Endothelial cell of hepatic sinusoid (primary cell): ENCODE measurements around the gene PRDM2.

Experiments
- in situ Hi-C: cut with HindIII; loops from 2 replicates; pipeline ENCODE4 v1.10.0; 2017; ENCODE audit warnings: low sequenced_read_pairs

PRDM2 gene

DNA sequence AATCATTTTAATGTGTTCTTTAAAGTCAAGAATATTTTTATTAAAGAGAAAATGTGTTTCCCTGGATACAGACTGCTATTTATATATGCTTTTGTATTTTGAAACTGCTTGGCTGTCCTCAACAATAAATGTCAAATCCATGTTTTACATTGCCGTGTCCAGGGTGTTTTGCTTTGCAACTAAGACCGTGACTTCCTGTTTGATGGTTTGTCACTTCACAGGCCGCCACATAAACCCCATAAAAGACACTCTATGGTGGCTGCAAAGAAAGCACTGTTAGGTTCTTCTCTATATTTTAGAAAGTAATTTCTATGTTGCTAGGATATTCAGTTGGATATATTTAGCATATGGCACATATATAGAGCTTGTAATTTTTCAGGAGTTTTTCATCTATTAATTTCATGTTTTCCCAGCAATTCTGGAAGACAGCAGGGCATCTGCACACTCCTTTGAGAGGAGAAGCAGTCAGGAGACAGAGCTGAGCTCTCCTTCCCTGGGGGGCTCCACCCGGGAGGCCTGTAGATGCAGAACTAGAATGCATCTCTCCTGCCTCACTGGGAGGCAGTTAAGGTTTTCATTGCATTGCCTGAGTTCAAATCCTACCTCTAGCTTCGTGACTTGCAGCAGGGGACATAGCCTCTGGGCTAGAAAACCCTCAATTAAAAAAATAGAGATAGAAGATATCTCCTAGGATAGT lies 33.1 kb downstream of the PRDM2 start:
- in situ Hi-C loops = no loop called here

GRCh38 chr1:13733711-13734110 lies 33.7 kb downstream of the PRDM2 start:
- in situ Hi-C loops = no loop called here

- in situ Hi-C loops = no loop called here
These were observed 35.4 kb downstream of the PRDM2 start for GRCh38 chr1:13735168-13735930.

GRCh38 chr1:13737398-13737797 lies 37.4 kb downstream of the PRDM2 start:
- in situ Hi-C loops = no loop called here

GRCh38 chr1:13746342-13746741 lies 46.4 kb downstream of the PRDM2 start:
- in situ Hi-C loops = no loop called here

DNA sequence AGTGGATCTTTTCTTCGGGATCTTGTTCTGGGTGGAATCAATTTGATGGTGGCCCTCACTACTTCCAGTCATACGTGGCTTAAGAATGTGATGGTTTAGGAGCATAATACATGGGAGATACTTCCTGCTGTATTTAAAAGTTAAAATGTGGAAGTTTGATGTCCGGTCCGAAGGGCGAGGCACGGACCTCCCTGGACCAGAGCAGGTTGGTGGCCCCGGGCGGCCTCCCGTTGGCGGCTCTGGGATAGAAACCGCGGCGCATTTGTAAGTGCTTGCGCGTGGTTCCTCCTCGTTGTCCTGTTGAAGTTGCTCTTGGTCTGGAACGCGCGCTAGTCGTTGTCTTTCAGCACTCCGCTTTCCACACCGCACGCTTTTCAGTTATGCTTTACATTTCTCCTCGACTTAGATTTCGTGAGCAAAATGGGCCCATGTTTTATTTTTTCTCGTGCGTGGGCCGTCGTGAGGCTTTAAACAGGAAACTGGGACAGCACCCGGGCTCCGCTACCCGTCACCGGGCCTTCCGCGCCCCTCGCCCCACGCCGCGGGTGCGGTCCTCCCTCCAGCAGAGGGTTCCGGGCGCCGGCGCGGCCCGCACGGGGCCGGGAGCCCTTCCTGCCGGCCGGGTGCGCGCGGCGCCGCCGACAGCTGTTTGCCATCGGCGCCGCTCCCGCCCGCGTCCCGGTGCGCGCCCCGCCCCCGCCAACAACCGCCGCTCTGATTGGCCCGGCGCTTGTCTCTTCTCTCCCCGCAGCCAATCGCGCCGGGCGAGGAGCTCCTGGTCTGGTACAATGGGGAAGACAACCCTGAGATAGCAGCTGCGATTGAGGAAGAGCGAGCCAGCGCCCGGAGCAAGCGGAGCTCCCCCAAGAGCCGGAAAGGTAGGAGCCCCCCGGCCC lies 48.9 kb downstream of the PRDM2 start:
- in situ Hi-C loops = no loop called here

DNA sequence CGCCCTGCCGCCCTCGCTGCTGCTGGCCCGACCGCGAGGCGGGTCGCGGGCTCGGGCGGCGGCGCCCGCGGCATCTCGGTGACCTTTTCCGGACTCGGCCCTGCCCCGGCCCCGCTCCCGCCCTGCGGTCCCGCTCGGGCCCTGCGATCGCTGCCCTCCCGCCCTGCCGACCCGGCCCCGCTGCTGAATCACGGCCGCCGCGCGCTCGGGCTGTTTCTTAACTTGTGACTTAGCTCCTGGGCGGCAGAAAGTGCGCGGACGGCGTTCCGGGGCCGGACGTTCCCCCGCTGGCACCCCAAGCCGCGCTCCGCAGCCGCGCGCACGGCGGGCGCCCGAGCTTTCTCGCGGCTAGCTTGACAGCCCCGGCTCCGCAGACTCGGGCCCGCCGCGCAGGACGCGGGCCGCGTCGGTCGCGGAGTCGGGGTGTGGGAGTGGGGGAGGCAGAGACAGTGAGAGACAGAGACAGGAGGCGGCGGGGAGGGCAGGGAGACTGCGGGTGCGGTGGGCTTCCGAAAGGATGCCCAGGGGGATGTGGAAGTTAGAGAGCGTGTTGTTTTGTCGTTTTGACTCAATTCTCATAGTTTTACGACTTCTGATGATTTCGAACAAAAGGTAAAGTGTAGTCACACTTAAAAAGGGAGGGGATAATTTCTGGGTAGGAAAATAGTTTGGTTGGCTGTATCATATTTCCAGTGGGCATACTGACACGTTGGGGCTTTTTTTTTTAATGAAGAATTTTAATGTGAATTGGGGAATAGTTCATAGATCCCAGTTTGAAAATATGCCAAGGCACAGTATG lies 49.8 kb downstream of the PRDM2 start:
- in situ Hi-C loops = no loop called here

DNA sequence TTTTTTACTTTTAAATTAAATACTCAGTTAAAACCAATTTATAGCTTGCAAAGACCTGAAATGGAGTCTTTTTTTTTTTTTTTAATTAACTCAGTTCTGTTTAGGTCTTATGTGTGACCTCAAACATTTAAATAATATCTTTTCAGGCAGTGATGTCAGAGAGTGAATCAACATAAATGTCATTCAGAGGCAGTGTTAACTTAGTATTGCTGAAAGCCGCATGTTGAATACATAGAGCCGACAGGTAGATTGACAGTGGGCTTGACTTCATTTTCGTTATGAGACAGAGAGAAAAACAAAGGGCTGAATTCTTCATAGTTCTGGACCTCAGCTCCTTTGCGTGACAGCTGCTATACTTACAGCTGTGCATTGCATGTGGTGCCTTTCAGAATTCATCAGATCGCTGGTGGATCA lies 51.5 kb downstream of the PRDM2 start:
- in situ Hi-C loops = no loop called here

DNA sequence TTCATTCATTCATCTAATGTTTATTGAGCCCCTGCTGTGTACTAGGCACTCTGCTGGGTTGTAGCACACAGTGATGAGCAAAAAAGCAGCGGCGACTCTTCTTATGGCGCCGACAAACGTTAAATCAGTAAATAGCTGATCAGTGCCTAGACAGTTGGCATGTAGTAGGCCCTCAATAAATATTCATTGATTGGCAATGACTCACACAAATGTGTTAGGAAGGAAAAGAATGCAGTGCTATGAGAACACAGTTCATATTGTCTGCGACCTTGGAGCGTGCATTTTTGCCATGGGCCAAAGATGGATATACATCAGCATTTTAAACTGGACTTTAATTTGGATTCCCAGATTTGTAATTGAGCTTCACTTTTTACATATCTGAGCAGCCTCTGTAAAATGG lies 52.0 kb downstream of the PRDM2 start:
- in situ Hi-C loops = no loop called here

DNA sequence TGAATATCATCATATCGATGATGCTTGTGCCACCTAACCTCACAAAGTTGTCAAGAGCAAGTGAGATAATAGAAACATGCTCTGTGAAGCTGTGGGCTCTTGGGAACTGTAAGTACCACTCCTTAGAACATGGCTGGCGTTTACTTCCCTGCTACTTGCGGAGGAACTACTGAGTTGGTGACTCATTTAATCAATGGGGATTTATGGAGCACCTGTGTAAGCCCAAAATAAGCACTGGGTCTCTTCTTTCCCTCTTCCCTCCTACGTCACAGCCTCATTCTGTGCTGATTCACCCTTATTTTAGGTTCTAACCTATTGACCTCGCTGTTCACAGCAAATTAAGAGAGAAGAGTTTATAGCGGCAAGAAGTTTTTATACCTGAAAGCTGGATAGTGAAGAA lies 52.9 kb downstream of the PRDM2 start:
- in situ Hi-C loops = no loop called here

DNA sequence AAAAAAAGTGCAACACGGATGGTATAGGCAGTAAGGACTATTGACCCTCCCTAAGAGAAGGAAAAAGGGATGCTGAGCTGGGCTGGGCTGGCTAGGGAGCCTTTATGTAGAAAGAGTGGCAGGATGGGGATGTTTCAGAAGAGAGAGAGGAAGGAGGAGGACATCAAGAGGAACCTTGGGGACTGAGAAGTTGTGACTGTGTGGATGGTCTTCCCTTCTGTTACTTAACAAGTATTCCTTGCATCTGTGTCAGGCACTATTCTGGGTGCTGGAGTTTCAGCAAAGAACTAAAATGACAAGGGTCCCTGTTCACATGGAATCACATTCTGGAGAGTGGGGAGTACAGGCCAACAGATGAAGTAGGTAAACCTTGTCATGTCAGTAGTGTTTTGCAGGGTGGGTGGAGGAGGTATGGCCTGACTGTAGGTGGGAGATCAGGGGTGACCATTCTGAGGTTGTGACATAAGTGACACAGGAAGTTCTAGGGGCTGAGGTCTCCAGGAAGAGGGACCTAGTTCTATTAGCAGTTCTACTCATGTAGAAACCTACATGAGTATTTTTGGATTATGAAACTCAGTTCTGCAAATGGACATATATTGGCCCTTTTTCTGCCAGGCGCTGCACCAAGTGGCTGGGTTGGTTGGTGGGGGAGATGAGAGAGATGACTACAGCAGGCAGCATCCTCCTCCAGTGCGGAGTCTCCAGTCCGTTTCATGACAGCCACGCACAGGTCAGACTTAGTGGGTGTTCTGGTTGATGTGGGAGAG lies 53.8 kb downstream of the PRDM2 start:
- in situ Hi-C loops = no loop called here

DNA sequence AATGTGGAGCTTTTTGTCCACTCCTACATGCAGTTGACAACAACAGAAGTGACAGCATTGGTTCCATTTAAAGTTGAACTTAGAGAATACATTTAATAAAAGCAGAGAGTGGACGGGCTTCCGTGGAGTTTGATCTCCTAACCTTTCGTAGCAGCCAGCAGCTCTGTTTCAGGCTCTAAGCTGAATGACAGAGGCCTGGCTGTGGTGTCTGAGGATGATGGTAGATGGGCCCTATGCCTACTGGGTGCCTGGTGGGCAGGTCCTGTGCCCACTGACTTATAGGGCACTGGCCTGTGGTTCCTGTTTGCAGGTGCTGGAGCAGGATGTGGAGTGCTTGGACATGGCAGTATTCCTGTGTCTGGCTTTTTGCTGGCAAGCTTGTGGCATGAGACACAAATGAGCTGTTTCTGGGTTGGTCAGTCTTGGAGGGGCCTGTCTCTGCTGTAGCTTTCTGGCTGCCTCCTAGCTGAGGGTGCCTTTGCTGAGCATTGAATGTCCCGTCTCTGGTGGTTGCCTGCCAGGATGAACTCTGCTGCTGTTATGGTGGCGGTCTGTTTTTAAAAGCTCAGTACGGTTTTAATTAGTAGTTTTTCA lies 54.6 kb downstream of the PRDM2 start:
- in situ Hi-C loops = no loop called here

- in situ Hi-C loops = no loop called here
These were observed 56.7 kb downstream of the PRDM2 start for GRCh38 chr1:13756557-13757315.

GRCh38 chr1:13757693-13758092 lies 57.7 kb downstream of the PRDM2 start:
- in situ Hi-C loops = no loop called here

- in situ Hi-C loops = no loop called here
These were observed 59.1 kb downstream of the PRDM2 start for GRCh38 chr1:13759072-13759471.

DNA sequence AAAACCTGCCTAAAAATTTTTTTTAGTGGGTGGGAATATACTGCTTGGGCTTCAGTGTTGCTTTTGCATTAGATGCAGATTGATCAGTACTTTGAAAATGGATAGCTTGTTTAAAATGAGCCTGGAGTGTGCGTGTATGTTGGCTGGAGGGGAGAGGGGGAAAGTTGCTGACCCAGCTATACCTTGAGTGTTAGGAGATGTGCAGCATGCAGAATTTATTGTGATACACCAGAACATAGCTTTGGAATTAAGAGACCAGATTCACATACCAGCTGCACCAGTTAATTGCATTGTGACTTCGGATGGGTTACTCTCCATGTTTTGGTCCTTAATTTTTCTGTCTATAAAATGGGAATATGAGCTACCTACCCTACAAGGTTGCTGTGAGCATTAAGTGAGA lies 60.4 kb downstream of the PRDM2 start:
- in situ Hi-C loops = no loop called here

GRCh38 chr1:13760921-13761320 lies 60.9 kb downstream of the PRDM2 start:
- in situ Hi-C loops = no loop called here

GRCh38 chr1:13761883-13762282 lies 61.9 kb downstream of the PRDM2 start:
- in situ Hi-C loops = no loop called here

GRCh38 chr1:13762642-13763041 lies 62.7 kb downstream of the PRDM2 start:
- in situ Hi-C loops = no loop called here
